K562 (cell line): ENCODE results near the gene DLGAP1. TPM values are rescaled to one million over a fixed set of nuclear protein-coding genes. Genes with fewer than 3 reads are reported as not detected.

Experiments used
- ATAC-seq: fragments of 200-7000 bp; cut with Tn5 transposase; 3 replicates; pipeline ENCODE4 v1.9.1; 2020; ENCODE audit warnings: moderate library complexity
- BruUV-seq: library from RNA; stranded (reverse); fragments of 400-500 nt; replicated peaks from 2 replicates; lab custom pipeline; 2021; lab: Mats Ljungman, UMichigan
- CTCF ChIA-PET: fragments of 300-600 bp; formaldehyde crosslinking; extraction: SDS; loops from one replicate; lab custom pipeline; 2021; ENCODE audit warnings: low intra/inter-chr PET ratio; lab: Yijun Ruan, JAX
- POLR2A ChIA-PET: fragments of 300-600, 350-650 bp; sonication (Branson Sonifier 250); formaldehyde crosslinking; extraction: SDS; loops from one replicate; lab custom pipeline; 2021; ENCODE audit warnings: antibody characterized with exemption, inconsistent platforms; lab: Yijun Ruan, JAX
- DNase-seq, 4 experiments: peaks; one replicate each; pipeline versions ENCODE4 v3.0.0 to v3.0.0-alpha.2; 2011 to 2018; ENCODE audit warnings: low spot score in 3 of 4, mixed read lengths in 3 of 4; ENCODE audit errors: extremely low read depth in 1 of 4
- FAIRE-seq: peaks from 2 replicates; lab custom pipeline; 2011; peaks lifted over from hg19 to GRCh38; lab: Jason Lieb, UNC
- H2AFZ ChIP-seq: 2 replicates; pipeline ENCODE4 v1.6.0; 2011; ENCODE audit warnings: low read depth, low read length, control low read depth, inconsistent platforms
- H3K27ac ChIP-seq: fragments of 200-600 bp; 3 replicates; pipeline ENCODE4 v1.8.0; 2011; ENCODE audit warnings: low read depth, mild to moderate bottlenecking, control low read depth, inconsistent platforms, low read length, moderate library complexity, mixed read lengths; ENCODE audit errors: extremely low read depth
- H3K27me3 ChIP-seq, 2 experiments: fragments of 300-600 bp in 1 of 2; 2 replicates in 1 of 2; 3 replicates in 1 of 2; pipeline versions ENCODE4 v1.6.0 to v1.8.0; 2011; ENCODE audit warnings: inconsistent platforms in 2 of 2, low read length in 2 of 2, mild to moderate bottlenecking in 1 of 2, mixed read lengths in 1 of 2, moderate library complexity in 1 of 2; ENCODE audit not compliant: control insufficient read depth in 2 of 2, insufficient read depth in 2 of 2
- H3K36me3 ChIP-seq: fragments of 300-600 bp; 3 replicates; pipeline ENCODE4 v1.8.0; 2011; ENCODE audit warnings: mild to moderate bottlenecking, low read length, inconsistent platforms; ENCODE audit not compliant: control insufficient read depth, insufficient read depth
- H3K4me1 ChIP-seq, 2 experiments: fragments of 200-600 bp in 1 of 2; replicated peaks in 1 of 2; 2 replicates in 1 of 2; 3 replicates in 1 of 2; pipeline versions ENCODE4 v1.5.1 to v1.8.0; 2011; ENCODE audit warnings: inconsistent platforms in 2 of 2, low read length in 2 of 2, mild to moderate bottlenecking in 1 of 2, mixed read lengths in 1 of 2, moderate library complexity in 1 of 2; ENCODE audit not compliant: control insufficient read depth in 2 of 2, insufficient read depth in 2 of 2
- H3K4me2 ChIP-seq: 2 replicates; pipeline ENCODE4 v1.6.1; 2011; ENCODE audit warnings: low read length, control low read depth, inconsistent platforms, mixed read lengths; ENCODE audit not compliant: insufficient read depth
- H3K4me3 ChIP-seq: fragments of 200-600 bp; sonication (generic), shearing (Covaris generic); 2 replicates; pipeline ENCODE4 v1.5.1; 2016; ENCODE audit warnings: control low read depth, inconsistent platforms
- H3K79me2 ChIP-seq: fragments of 200-600 bp; 3 replicates; pipeline ENCODE4 v1.8.0; 2011; ENCODE audit warnings: low read length, inconsistent platforms; ENCODE audit not compliant: control insufficient read depth, insufficient read depth
- H3K9ac ChIP-seq, 2 experiments: 2 replicates each; pipeline versions ENCODE4 v1.6.0 to v1.6.1; 2011; ENCODE audit warnings: low read depth in 2 of 2, low read length in 2 of 2, control low read depth in 1 of 2, inconsistent platforms in 1 of 2, mild to moderate bottlenecking in 1 of 2, mixed read lengths in 1 of 2; ENCODE audit not compliant: insufficient read depth in 1 of 2
- H3K9me1 ChIP-seq: one replicate; pipeline ENCODE4 v1.6.0; 2011; ENCODE audit warnings: inconsistent platforms, mild to moderate bottlenecking, low read length, moderate library complexity; ENCODE audit not compliant: control insufficient read depth, insufficient read depth
- H3K9me3 ChIP-seq: replicated peaks from 2 replicates; pipeline ENCODE4 v1.5.1; 2011; ENCODE audit warnings: low read depth, low read length, inconsistent platforms; ENCODE audit not compliant: control insufficient read depth, insufficient read depth
- H4K20me1 ChIP-seq: replicated peaks from 2 replicates; pipeline ENCODE4 v1.6.1; 2011; ENCODE audit warnings: low read length, inconsistent platforms, mixed read lengths; ENCODE audit not compliant: control insufficient read depth, insufficient read depth
- BCLAF1 ChIP-seq, 2 experiments: fragments of 450-650 bp in 1 of 2; IDR thresholded peaks; 2 replicates each; pipeline ENCODE4 v1.6.1; 2011 to 2017; ENCODE audit warnings: low read depth in 2 of 2, antibody characterized with exemption in 1 of 2, borderline replicate concordance in 1 of 2, low read length in 1 of 2, mild to moderate bottlenecking in 1 of 2, mixed read lengths in 1 of 2; ENCODE audit not compliant: control insufficient read depth in 1 of 2
- CAMTA2 ChIP-seq: fragments of 250-450 bp; sonication (Bioruptor Pico); conservative IDR thresholded peaks from 2 replicates; pipeline ENCODE4 v1.5.1; 2022
- CHCHD3 ChIP-seq: fragments of 250-450 bp; sonication (Bioruptor Pico); IDR thresholded peaks from 2 replicates; pipeline ENCODE4 v2.1.2; 2022; ENCODE audit warnings: mild to moderate bottlenecking
- EZH2 ChIP-seq: IDR thresholded peaks from 2 replicates; pipeline ENCODE4 v1.6.1; 2012; ENCODE audit warnings: low read depth, mild to moderate bottlenecking, inconsistent platforms, low read length, borderline replicate concordance
- FOSL1 ChIP-seq: fragments of 200-800 bp; sonication (Bioruptor generic); conservative IDR thresholded peaks from 2 replicates; pipeline ENCODE4 v1.6.1; 2016; ENCODE audit warnings: missing genetic modification characterization, missing compliant biosample characterization
- FOXJ3 ChIP-seq: sonication (generic); formaldehyde crosslinking; IDR thresholded peaks from 2 replicates; pipeline ENCODE4 v1.4.0; 2020; ENCODE audit warnings: mild to moderate bottlenecking, missing genetic modification reagents
- IFI16 ChIP-seq: fragments of 250-450 bp; sonication (Bioruptor Pico); IDR thresholded peaks from 2 replicates; pipeline ENCODE4 v2.1.2; 2022; ENCODE audit warnings: mild to moderate bottlenecking, inconsistent platforms
- MAFK ChIP-seq: IDR thresholded peaks from 2 replicates; pipeline ENCODE4 v1.6.1; 2011; ENCODE audit warnings: low read length, improper control_type of control experiment
- MCM7 ChIP-seq, 2 experiments: fragments of 450-650 bp; IDR thresholded peaks; 2 replicates each; pipeline ENCODE4 v1.6.1; 2016 to 2018
- NR2F6 ChIP-seq: fragments of 450-650 bp; formaldehyde crosslinking; IDR thresholded peaks from 2 replicates; pipeline ENCODE4 v1.4.0; 2020; ENCODE audit warnings: mild to moderate bottlenecking
- PKNOX1 ChIP-seq: fragments of 450-650 bp; IDR thresholded peaks from 2 replicates; pipeline ENCODE4 v1.6.1; 2016
- POLR2H ChIP-seq: IDR thresholded peaks from 2 replicates; pipeline ENCODE4 v1.6.1; 2016; ENCODE audit warnings: missing genetic modification characterization, low read depth, mild to moderate bottlenecking, control low read depth, missing compliant biosample characterization, moderate library complexity
- SRSF7 ChIP-seq: fragments of 200-400 bp; formaldehyde crosslinking; optimal IDR thresholded peaks from 2 replicates; pipeline ENCODE3; 2017; ENCODE audit warnings: mild to moderate bottlenecking, low read depth, low read length
- TBL1XR1 ChIP-seq, 2 experiments: IDR thresholded peaks; 2 replicates each; pipeline ENCODE4 v1.6.1; 2012; ENCODE audit warnings: improper control_type of control experiment in 2 of 2, low read length in 2 of 2, mild to moderate bottlenecking in 1 of 2
- TCF3 ChIP-seq: sonication (generic); formaldehyde crosslinking; IDR thresholded peaks from 2 replicates; pipeline ENCODE4 v1.4.0; 2020; ENCODE audit warnings: mild to moderate bottlenecking, missing genetic modification reagents
- ZBTB26 ChIP-seq: fragments of 450-650 bp; formaldehyde crosslinking; IDR thresholded peaks from 2 replicates; pipeline ENCODE4 v1.4.0; 2022; ENCODE audit warnings: missing genetic modification characterization
- ZNF764 ChIP-seq: fragments of 250-450 bp; sonication (Bioruptor Pico); IDR thresholded peaks from 2 replicates; pipeline ENCODE4 v1.4.0; 2020; ENCODE audit warnings: low read depth, mild to moderate bottlenecking, moderate library complexity
- WGBS: fragments of 100-300 bp; shearing (Covaris generic); methylation state at CpG from one replicate; pipeline ENCODE4 v1.1.6; 2016; ENCODE audit warnings: low coverage, mixed read lengths; ENCODE audit not compliant: insufficient coverage; ENCODE audit errors: missing lambda C conversion rate; 5-methylcytosine and 5-hydroxymethylcytosine counted together
- in situ Hi-C: fragments of 300-500 bp; cut with MboI; formaldehyde crosslinking; loops from 4 replicates; pipeline ENCODE4 v1.15.0; 2018; ENCODE audit warnings: inconsistent platforms, mixed read lengths
- intact Hi-C: fragments of 100-400 bp; cut with micrococcal nuclease; formaldehyde crosslinking; loops from 2 replicates; pipeline ENCODE4 v1.14.2; 2022
- polyA plus RNA-seq, 8 experiments: library from polyadenylated mRNA; depleted of rRNA in 4 of 8; stranded (reverse) in 5 of 8; unstranded in 3 of 8; fragments of >200 nt; fragmentation: Nextera tagmentation in 2 of 8; fragmentation: Illumina TruSeq in 1 of 8; extraction: Ambion mirVana in 2 of 8; extraction: Trizol in 1 of 8; gene quantifications; 2 replicates each; pipeline versions ENCODE4 v1.2.1 to v1.2.3, GENCODE V29; 2011 to 2014; ENCODE audit warnings: inconsistent platforms in 1 of 8, missing spikeins in 1 of 8
- total RNA-seq, 7 experiments: library from RNA; depleted of rRNA in 6 of 7; stranded (reverse); fragments of >200 nt in 6 of 7; fragmentation: Illumina TruSeq in 2 of 7; extraction: Trizol in 2 of 7; gene quantifications; 2 replicates each; pipeline versions ENCODE4 v1.2.1 to v1.2.3, GENCODE V29; 2011 to 2021; ENCODE audit warnings: low replicate concordance in 1 of 7

DLGAP1 gene
- total and polyA plus RNA-seq, 9 of the 15 experiments (the other 6 are each of a cell fraction or from before 2014, with no cell fraction given): 0.04 to 0.22 (median 0.08) TPM

DNA sequence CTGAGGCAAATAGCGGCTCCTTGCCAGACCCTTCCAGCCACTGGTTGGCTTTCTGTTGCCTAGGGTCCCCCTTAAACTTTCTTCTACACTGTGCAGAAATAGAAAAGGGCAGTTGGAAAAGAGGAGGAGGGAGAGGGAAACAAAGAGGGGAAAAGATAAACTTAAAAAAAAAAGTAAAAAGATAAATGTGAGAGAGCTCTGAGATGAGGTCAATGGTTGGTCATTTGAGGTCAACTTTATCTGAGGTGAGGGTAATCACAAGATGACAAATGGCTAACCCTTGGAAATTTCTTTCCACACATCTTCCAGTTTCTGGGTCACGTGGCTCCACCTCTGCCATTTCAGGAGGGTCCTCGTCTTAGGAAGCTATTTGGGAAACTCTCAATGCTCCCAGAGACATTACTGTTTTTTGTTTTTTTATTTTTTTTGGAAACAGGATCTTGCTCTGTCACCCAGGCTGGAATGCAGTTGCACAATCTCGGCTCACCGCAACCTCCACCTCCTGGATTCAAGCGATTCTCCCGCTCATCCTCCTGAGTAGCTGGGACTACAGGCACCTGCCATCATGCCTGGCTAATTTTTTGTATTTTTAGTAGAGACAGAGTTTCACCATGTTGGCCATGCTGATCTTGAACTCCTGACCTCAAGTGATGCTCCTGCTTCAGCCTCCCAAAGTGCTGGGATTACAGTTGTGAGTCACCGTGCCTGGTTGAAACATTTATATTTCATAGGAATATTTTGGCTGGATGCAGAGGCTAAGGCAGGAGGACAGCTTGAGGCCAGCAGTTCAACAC, 805.3 kb downstream of the DLGAP1 start:
- peak overlapping the region; percentile 42; the same call in 1 of the 3 replicates for H3K27ac ChIP-seq
- no peaks in the 10 kb centered on the region for H3K9me3 ChIP-seq
- ChIA-PET POLR2A (interaction anchor here (0.7 to 6.3 kb wide), 10 partner anchors 9 to 199 kb away, joined by 3 to 80 read pairs (median 4); no protein-coding TSS in a partner anchor), CTCF (no interaction called here)
- no peaks in the 10 kb centered on the region for H4K20me1 ChIP-seq
- no peak overlapping the region for H3K4me3 ChIP-seq
- FAIRE-seq: peak; percentile 32
- H3K4me2 ChIP-seq: peak overlapping the region; percentile 67
- H3K9me1 ChIP-seq: no peaks in the 10 kb centered on the region
- H2AFZ ChIP-seq: peak overlapping the region; percentile 66
- in situ Hi-C loops (no loop called here), intact Hi-C loops (no loop called here)
- BruUV-seq: no TSS peak
- peaks cover 18% of the 10 kb centered on the region for H3K79me2 ChIP-seq
- peak overlapping the region; percentile 48 to 49; a peak in 3 of 4 replicates for H3K9ac ChIP-seq
- ATAC-seq: no peak
- H3K27me3 ChIP-seq: no peaks in the 10 kb centered on the region; a peak in 1 of 5 replicates
- no peaks in the 10 kb centered on the region; the same call in 2 of the 3 replicates for H3K36me3 ChIP-seq
- peaks cover 38 to 46% of the 10 kb centered on the region in 2 experiments for H3K4me1 ChIP-seq
- 3% methylated on average over 8 of the region's 8 CpGs for WGBS
- DNase-seq: peak in 2 of 4 experiments; percentile 43 to 66
- peak; percentile 42; the same call in 1 of the 2 replicates for TF ChIP-seq TCF3 (CRISPR knock-in tag)
- TF ChIP-seq CHCHD3 (CRISPR knock-in tag): no peak
- TF ChIP-seq SRSF7: no peak
- TF ChIP-seq PKNOX1: no peak
- TF ChIP-seq BCLAF1 (IDR thresholded peaks at IDR 0.05; ENCODE audit: borderline replicate concordance in 1 of 2, control insufficient read depth in 1 of 2, low read depth in 2 of 2, low read length in 1 of 2): no peak
- 0 out of 2 replicates have a peak, but pooled peaks have one; percentile 12 for TF ChIP-seq NR2F6 (CRISPR knock-in tag)
- no peak for TF ChIP-seq FOXJ3 (CRISPR knock-in tag)
- no peak for TF ChIP-seq ZBTB26 (CRISPR knock-in tag)
- TF ChIP-seq CAMTA2 (CRISPR knock-in tag): no peak
- no peak for TF ChIP-seq MCM7 (IDR thresholded peaks at IDR 0.05)
- peak; percentile 95 for TF ChIP-seq FOSL1 (tag)
- no peak for TF ChIP-seq IFI16 (CRISPR knock-in tag)
- TF ChIP-seq POLR2H (tag): no peak
- no peak for TF ChIP-seq EZH2
- peak; percentile 1; the same call in 1 of the 2 replicates for TF ChIP-seq MAFK
- TF ChIP-seq TBL1XR1 (IDR thresholded peaks at IDR 0.05; ENCODE audit: low read length in 2 of 2): peak in 1 of 2 experiments; percentile 40; a peak in 1 of 4 replicates
- TF ChIP-seq ZNF764: no peak
